Bronchial epithelial cell (primary cell): ENCODE measurements around the gene CCNT1. TPM values are rescaled to one million over a fixed set of nuclear protein-coding genes. Genes with fewer than 3 reads are reported as not detected.

Experiments
- DNase-seq: peaks from one replicate; pipeline ENCODE4 v3.0.0-alpha.2; 2010; ENCODE audit warnings: low read depth
- FAIRE-seq: peaks from 2 replicates; lab custom pipeline; 2011; peaks lifted over from hg19 to GRCh38; lab: Jason Lieb, UNC
- H3K27me3 ChIP-seq: 2 replicates; pipeline ENCODE4 v1.5.1; 2011; ENCODE audit warnings: low read length; ENCODE audit not compliant: control insufficient read depth, insufficient read depth
- H3K36me3 ChIP-seq: 2 replicates; pipeline ENCODE4 v1.5.1; 2011; ENCODE audit warnings: low read length; ENCODE audit not compliant: control insufficient read depth, insufficient read depth
- H3K4me3 ChIP-seq: 2 replicates; pipeline ENCODE4 v1.5.1; 2011; ENCODE audit warnings: mild to moderate bottlenecking, low read depth, low read length, control low read depth
- total RNA-seq: library from RNA; depleted of rRNA; stranded (reverse); fragments of >200 nt; gene quantifications from 2 replicates; pipeline ENCODE4 v1.2.1, GENCODE V29; 2014
- TF ChIP-seq, protein P1 (sequence below): IDR thresholded peaks from 2 replicates; pipeline ENCODE4 v1.5.1; 2011; ENCODE audit warnings: mild to moderate bottlenecking, moderate library complexity, low read length, control low read depth, inconsistent platforms; ENCODE audit not compliant: insufficient read depth, severe bottlenecking

CCNT1 gene
- total RNA-seq, 1 donor from 2014 or later, result 28.4 TPM

DNA sequence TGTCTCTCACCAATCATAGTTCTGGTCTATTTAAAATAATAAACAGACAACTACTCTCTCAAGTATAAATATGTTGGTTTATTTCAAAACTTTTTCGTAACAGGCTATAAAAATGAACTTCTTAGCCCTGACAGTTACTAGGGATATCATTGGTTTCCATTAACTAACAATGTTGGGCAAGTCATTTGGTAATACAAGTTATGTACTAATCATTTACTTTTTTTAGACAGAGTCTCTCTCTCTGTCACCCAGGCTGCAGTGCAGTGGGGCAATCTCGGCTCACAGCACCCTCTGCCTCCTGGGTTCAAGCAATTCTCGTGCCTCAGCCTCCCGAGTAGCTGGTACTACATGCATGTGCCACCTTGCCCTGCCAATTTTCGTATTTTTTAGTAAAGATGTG lies 19.9 kb downstream of the CCNT1 start:
- Histone ChIP-seq H3K27me3 (no peaks in the 10 kb centered on the region), H3K36me3 (peaks cover 11% of the 10 kb centered on the region), H3K4me3 (no peak overlapping the region)
- FAIRE-seq (no peak), DNase-seq (no peak)
- TF ChIP-seq, protein P1, sequence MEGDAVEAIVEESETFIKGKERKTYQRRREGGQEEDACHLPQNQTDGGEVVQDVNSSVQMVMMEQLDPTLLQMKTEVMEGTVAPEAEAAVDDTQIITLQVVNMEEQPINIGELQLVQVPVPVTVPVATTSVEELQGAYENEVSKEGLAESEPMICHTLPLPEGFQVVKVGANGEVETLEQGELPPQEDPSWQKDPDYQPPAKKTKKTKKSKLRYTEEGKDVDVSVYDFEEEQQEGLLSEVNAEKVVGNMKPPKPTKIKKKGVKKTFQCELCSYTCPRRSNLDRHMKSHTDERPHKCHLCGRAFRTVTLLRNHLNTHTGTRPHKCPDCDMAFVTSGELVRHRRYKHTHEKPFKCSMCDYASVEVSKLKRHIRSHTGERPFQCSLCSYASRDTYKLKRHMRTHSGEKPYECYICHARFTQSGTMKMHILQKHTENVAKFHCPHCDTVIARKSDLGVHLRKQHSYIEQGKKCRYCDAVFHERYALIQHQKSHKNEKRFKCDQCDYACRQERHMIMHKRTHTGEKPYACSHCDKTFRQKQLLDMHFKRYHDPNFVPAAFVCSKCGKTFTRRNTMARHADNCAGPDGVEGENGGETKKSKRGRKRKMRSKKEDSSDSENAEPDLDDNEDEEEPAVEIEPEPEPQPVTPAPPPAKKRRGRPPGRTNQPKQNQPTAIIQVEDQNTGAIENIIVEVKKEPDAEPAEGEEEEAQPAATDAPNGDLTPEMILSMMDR, result no peak

DNA sequence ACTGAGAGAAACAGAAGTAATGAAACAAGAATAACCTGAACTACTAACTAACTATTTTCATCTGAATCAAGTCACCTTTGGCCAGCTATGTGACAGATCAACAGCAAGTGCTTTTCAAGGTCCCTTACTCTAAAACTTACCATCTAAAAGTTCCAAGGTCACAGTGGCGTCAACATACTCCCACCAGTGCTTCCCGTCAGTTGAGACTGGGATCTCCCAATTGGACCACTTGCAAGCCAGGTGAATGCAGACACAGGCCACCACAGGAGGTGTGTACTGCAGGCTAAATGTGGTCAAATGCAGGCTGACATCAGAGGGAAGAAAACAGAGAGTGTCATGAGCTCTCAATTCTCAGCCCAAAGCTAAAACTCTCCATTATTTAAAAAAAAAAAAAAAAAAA lies 20.6 kb downstream of the CCNT1 start:
- Histone ChIP-seq H3K36me3 (peaks cover 11% of the 10 kb centered on the region), H3K27me3 (no peaks in the 10 kb centered on the region), H3K4me3 (no peak overlapping the region)
- DNase-seq (no peak), FAIRE-seq (no peak)
- TF ChIP-seq, protein P1, result no peak

DNA sequence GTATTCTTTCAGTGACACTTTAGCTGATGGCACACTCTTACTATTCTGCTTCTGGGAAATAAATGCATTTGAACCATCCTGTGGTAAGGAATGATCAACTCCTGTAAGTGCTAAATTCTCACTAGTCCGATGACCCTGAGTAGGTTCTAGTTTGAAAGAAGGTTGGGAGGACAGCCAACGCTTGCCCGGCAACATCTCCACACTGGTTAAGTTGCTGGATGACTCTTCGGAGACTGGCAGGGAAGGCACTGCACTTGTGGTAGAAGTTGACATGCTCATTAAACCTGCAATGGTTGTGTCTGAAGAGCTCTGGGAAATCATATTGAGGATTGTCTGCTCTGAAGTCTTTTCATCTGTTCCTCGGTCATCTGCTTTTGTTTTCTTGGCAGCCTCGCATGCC lies 22.5 kb downstream of the CCNT1 start:
- no peaks in the 10 kb centered on the region for H3K27me3 ChIP-seq
- no peak overlapping the region for H3K4me3 ChIP-seq
- TF ChIP-seq, protein P1, result no peak
- FAIRE-seq (no peak), DNase-seq (no peak)
- H3K36me3 ChIP-seq, result peaks cover 11% of the 10 kb centered on the region

DNA sequence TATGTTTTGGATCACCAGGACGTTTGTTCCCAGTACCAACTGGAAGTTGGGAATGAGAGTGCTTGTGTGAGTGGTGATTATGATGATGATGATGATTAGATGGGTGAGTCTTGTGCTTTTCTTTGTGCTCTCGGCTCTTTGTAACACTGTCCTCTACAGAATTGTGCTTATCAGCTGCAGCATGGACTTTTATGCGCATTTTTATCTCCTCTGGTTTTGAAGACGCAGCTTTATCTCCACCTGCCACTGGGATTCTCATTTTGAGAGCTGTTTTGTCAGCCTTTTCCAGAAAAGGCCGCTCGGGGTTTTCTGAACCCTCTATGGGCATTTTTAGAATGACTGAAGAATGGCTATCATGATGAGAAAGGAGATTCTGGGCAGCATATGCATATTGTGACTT lies 22.9 kb downstream of the CCNT1 start:
- FAIRE-seq (no peak), DNase-seq (no peak)
- H3K36me3 ChIP-seq, result peaks cover 11% of the 10 kb centered on the region
- TF ChIP-seq, protein P1, result no peak
- H3K4me3 ChIP-seq, result no peak overlapping the region
- H3K27me3 ChIP-seq, result no peaks in the 10 kb centered on the region

DNA sequence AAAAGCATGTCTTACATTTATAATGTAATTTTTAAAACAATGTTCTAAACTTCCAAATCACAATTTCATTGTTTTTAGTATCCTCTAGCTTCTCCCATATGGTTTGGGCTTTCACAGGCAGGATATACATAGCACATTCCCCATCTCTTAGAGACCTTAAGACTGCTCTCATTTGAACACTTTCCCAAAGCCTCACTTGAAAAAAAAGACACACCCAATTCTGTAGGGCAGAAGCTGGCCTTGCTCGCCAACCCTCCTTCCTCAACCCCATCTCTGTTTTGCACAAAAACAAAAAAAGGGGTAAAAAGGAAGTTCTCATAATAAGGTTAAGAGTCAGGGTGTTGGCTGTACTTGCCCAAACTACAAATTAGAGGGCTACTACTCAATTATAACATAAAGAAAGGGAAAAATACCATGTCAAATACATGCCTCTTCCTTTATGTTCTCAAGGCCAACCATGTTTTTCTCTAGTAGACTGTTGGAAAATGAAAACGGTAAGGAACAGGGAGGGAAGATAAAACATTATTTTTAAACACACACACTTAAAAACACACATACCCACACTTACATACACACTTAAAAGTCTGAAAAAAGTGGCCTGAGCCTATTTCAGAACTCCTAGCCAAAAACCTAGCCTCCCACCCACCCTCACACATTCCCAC lies 24.6 kb downstream of the CCNT1 start:
- FAIRE-seq, result no peak
- H3K36me3 ChIP-seq, result peaks cover 11% of the 10 kb centered on the region
- TF ChIP-seq, protein P1, result no peak

DNA sequence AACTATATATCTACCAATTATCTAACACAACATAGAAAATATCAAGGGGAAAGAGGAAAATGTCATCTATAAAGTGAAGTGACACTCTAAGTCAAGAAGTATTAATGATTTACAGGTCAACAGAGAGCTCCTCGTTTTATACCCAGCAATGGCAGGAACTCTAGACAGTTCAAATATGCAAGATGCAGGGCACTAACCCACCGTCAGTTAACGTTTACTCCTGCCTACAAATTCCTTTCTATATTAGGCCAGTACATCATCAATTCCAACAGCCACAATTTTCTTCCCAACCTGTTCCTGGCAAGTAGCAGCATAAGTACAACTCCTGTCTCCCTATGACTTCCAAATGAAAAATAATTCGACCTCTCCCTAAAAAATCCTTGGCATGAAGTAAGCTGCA lies 25.5 kb downstream of the CCNT1 start:
- no peak for FAIRE-seq

More for the DNA sequence above, 24.6 kb downstream of the CCNT1 start:
- no peak overlapping the region for H3K4me3 ChIP-seq
- H3K27me3 ChIP-seq, result no peaks in the 10 kb centered on the region
- DNase-seq, result no peak

More for the DNA sequence above, 25.5 kb downstream of the CCNT1 start:
- H3K36me3 ChIP-seq, result peaks cover 11% of the 10 kb centered on the region
- TF ChIP-seq, protein P1, result no peak
- DNase-seq, result no peak
- H3K27me3 ChIP-seq, result no peaks in the 10 kb centered on the region
- H3K4me3 ChIP-seq, result no peak overlapping the region
